K562 (cell line): ENCODE results near the gene MYH15.

Source experiments
- CTCF ChIP-seq, 3 experiments: IDR thresholded peaks in 2 of 3; conservative IDR thresholded peaks in 1 of 3; 2 replicates each; pipeline ENCODE4 v1.5.1; 2011 to 2012; ENCODE audit warnings: low read length in 3 of 3, mild to moderate bottlenecking in 3 of 3, control low read depth in 2 of 3, improper control_type of control experiment in 1 of 3, inconsistent platforms in 1 of 3, low read depth in 1 of 3, mixed read lengths in 1 of 3, moderate library complexity in 1 of 3; ENCODE audit not compliant: insufficient read depth in 2 of 3
- EP300 ChIP-seq: IDR thresholded peaks from 2 replicates; pipeline ENCODE4 v1.6.1; 2012; ENCODE audit warnings: low read length, improper control_type of control experiment
- JUNB ChIP-seq: fragments of 450-650 bp; formaldehyde crosslinking; conservative IDR thresholded peaks from 2 replicates; pipeline ENCODE4 v1.4.0; 2020; ENCODE audit warnings: mild to moderate bottlenecking
- POLR2A ChIP-seq: fragments of 450-650 bp; conservative IDR thresholded peaks from 2 replicates; pipeline ENCODE4 v1.6.1; 2016
- POLR2AphosphoS5 ChIP-seq: IDR thresholded peaks from 2 replicates; pipeline ENCODE4 v1.6.1; 2011; ENCODE audit warnings: mild to moderate bottlenecking, low read depth, low read length, moderate library complexity; ENCODE audit not compliant: control insufficient read depth, insufficient read depth
- SUPT5H ChIP-seq: fragments of 450-650 bp; IDR thresholded peaks from 2 replicates; pipeline ENCODE4 v1.6.1; 2016
- ZC3H4 ChIP-seq: sonication (generic); formaldehyde crosslinking; IDR thresholded peaks from 2 replicates; pipeline ENCODE4 v1.9.0; 2021; ENCODE audit warnings: missing genetic modification reagents, borderline replicate concordance

DNA sequence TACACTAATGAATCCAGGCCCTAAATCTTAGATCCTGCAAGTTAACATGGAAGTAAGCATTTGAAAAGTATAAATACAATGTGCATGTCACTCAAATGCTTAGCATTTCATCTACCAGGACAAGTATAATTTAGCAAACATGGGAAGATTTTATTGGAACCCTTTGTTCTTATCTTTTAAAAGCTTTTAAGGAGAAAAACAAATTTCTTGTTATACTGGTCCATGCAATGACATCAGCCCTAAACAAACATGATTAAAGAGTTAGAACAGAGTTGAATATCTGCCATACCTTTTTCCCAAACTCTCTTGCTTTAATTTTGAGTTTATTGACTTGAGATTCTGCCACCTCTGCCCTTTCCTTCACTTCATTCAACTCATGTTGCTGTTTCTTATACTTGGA is 127.1 kb downstream of the MYH15 start:
- no peak for TF ChIP-seq SUPT5H
- TF ChIP-seq CTCF (IDR thresholded peaks at IDR 0.05 in 2 of 3, conservative IDR thresholded peaks at IDR 0.05 in 1 of 3; ENCODE audit: insufficient read depth in 2 of 3, low read depth in 1 of 3, low read length in 3 of 3), result no peak
- no peak for TF ChIP-seq POLR2A
- no peak for TF ChIP-seq ZC3H4 (CRISPR knock-in tag)
- TF ChIP-seq JUNB (CRISPR knock-in tag), result no peak
- TF ChIP-seq EP300, result no peak
- TF ChIP-seq POLR2AphosphoS5, result no peak
